ENCODE measurements around the gene SLC16A11.

- TF ChIP-seq CTCF (IDR thresholded peaks at IDR 0.05), result no peak
- no peak for TF ChIP-seq POLR2A (IDR thresholded peaks at IDR 0.05)
Observed at GRCh38 chr17:7068268-7068667, 24.4 kb upstream of the SLC16A11 start.
